Keratinocyte (primary cell): ENCODE data around the gene HMGCLL1. TPM values are rescaled to one million over a fixed set of nuclear protein-coding genes. Genes with fewer than 3 reads are reported as not detected.

Experiments
- DNase-seq: peaks from one replicate; pipeline ENCODE4 v3.0.0-alpha.2; 2011; ENCODE audit warnings: low read depth, missing footprints, low spot score
- FAIRE-seq: peaks from 2 replicates; lab custom pipeline; 2011; peaks lifted over from hg19 to GRCh38; lab: Jason Lieb, UNC
- H2AFZ ChIP-seq: 2 replicates; pipeline ENCODE4 v1.6.0; 2012; ENCODE audit warnings: low read length, control low read depth, inconsistent platforms; ENCODE audit not compliant: control insufficient read depth
- H3K27ac ChIP-seq: 2 replicates; pipeline ENCODE4 v1.5.1; 2011; ENCODE audit warnings: low read length; ENCODE audit not compliant: control insufficient read depth, insufficient read depth
- H3K27me3 ChIP-seq: 3 replicates; pipeline ENCODE4 v1.6.0; 2011; ENCODE audit warnings: low read length; ENCODE audit not compliant: control insufficient read depth, insufficient read depth; ENCODE audit errors: extremely low read depth
- H3K36me3 ChIP-seq, 2 experiments: 2 replicates in 1 of 2; 3 replicates in 1 of 2; pipeline ENCODE4 v1.5.1; 2011; ENCODE audit warnings: low read length in 2 of 2, mild to moderate bottlenecking in 1 of 2; ENCODE audit not compliant: control insufficient read depth in 2 of 2, insufficient read depth in 2 of 2; ENCODE audit errors: extremely low read depth in 1 of 2
- H3K4me1 ChIP-seq: 3 replicates; pipeline ENCODE4 v1.5.1; 2011; ENCODE audit warnings: low read length; ENCODE audit not compliant: control insufficient read depth, insufficient read depth; ENCODE audit errors: extremely low read depth
- H3K4me2 ChIP-seq: 3 replicates; pipeline ENCODE4 v1.6.0; 2011; ENCODE audit warnings: low read depth, low read length; ENCODE audit not compliant: control insufficient read depth, insufficient read depth; ENCODE audit errors: extremely low read depth
- H3K4me3 ChIP-seq, 3 experiments: fragments of 200-600 bp in 1 of 3; sonication (generic) in 1 of 3; 2 replicates in 2 of 3; 3 replicates in 1 of 3; pipeline ENCODE4 v1.5.1; 2011 to 2016; ENCODE audit warnings: low read length in 3 of 3, mild to moderate bottlenecking in 3 of 3, control low read depth in 2 of 3, inconsistent platforms in 1 of 3, low read depth in 1 of 3, mixed read lengths in 1 of 3, mixed run types in 1 of 3, moderate library complexity in 1 of 3; ENCODE audit not compliant: control insufficient read depth in 2 of 3, insufficient read depth in 2 of 3; ENCODE audit errors: extremely low read depth in 1 of 3
- H3K79me2 ChIP-seq: 2 replicates; pipeline ENCODE4 v1.6.0; 2012; ENCODE audit warnings: low read length; ENCODE audit not compliant: control insufficient read depth, insufficient read depth
- H3K9ac ChIP-seq: 3 replicates; pipeline ENCODE4 v1.6.0; 2011; ENCODE audit warnings: low read length; ENCODE audit not compliant: control insufficient read depth, insufficient read depth; ENCODE audit errors: extremely low read depth
- H3K9me1 ChIP-seq: 3 replicates; pipeline ENCODE4 v1.6.0; 2011; ENCODE audit warnings: low read length; ENCODE audit not compliant: control insufficient read depth, insufficient read depth; ENCODE audit errors: extremely low read depth
- H3K9me3 ChIP-seq: 2 replicates; pipeline ENCODE4 v1.5.1; 2012; ENCODE audit warnings: low read depth, low read length; ENCODE audit not compliant: control insufficient read depth
- H4K20me1 ChIP-seq: 3 replicates; pipeline ENCODE4 v1.6.0; 2011; ENCODE audit warnings: low read length; ENCODE audit not compliant: control insufficient read depth, insufficient read depth; ENCODE audit errors: extremely low read depth
- EZH2 ChIP-seq: IDR thresholded peaks from one replicate; pipeline ENCODE4 v1.6.1; 2012; ENCODE audit warnings: inconsistent platforms, mild to moderate bottlenecking, low read length, moderate library complexity
- dilution Hi-C: fragments of 300-500 bp; cut with MboI; formaldehyde crosslinking; loops from one replicate; pipeline ENCODE4 v1.7.0; 2020; ENCODE audit warnings: low sequenced_read_pairs; ENCODE audit not compliant: extremely low pct_ligation_motif_present
- polyA plus RNA-seq, 5 experiments: library from polyadenylated mRNA; depleted of rRNA in 3 of 5; stranded (reverse) in 3 of 5; stranded (forward) in 1 of 5; unstranded in 1 of 5; fragments of >200 nt; gene quantifications; 1 replicate in 1 of 5; 2 replicates in 3 of 5; 3 replicates in 1 of 5; pipeline versions ENCODE4 v1.2.1 to v1.2.3, GENCODE V29; 2011 to 2012; ENCODE audit warnings: missing spikeins in 2 of 5, low read depth in 1 of 5, low replicate concordance in 1 of 5
- TF ChIP-seq, protein P1 (sequence below), 3 experiments: IDR thresholded peaks in 1 of 3; conservative IDR thresholded peaks in 1 of 3; optimal IDR thresholded peaks in 1 of 3; 2 replicates in 2 of 3; 3 replicates in 1 of 3; pipeline versions ENCODE3 to v1.5.1; 2011; ENCODE audit warnings: low read length in 3 of 3, mild to moderate bottlenecking in 3 of 3, moderate library complexity in 2 of 3, control low read depth in 1 of 3, inconsistent platforms in 1 of 3; ENCODE audit not compliant: insufficient read depth in 2 of 3; ENCODE audit errors: extremely low read depth in 1 of 3

HMGCLL1 gene
- polyA plus RNA-seq, 1 donor (not counting 4 experiments of a cell fraction or from before 2014, with no cell fraction given): 0.04 TPM

DNA sequence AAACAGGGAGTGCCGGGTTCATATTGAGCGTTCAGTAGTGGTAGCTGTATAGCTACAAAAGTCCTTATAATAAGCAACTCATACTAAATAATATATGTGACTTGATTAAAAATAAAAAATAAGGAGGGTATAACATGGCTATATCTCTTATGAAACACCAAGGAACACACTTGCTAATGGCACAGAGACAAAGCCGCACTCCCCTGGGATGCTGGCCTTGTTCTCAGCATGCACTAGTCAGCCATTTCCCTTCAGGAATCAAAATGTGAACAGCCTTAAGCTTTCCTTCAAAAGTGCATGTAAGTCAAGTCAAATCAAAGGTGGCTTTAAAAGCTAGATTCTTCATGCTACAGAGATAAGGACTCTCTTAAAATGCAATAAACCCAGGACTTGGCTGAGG lies 9.4 kb downstream of the HMGCLL1 start:
- Histone ChIP-seq H3K4me2 (no peak overlapping the region), H3K79me2 (no peaks in the 10 kb centered on the region), H3K9me1 (no peaks in the 10 kb centered on the region), H3K9ac (no peak overlapping the region), H2AFZ (no peak overlapping the region), H3K27ac (no peak overlapping the region), H3K4me1 (no peaks in the 10 kb centered on the region), H3K9me3 (no peaks in the 10 kb centered on the region), H4K20me1 (no peaks in the 10 kb centered on the region), H3K36me3 (no peaks in the 10 kb centered on the region), H3K27me3 (no peaks in the 10 kb centered on the region), H3K4me3 (no peak overlapping the region)
- no peak for DNase-seq
- no peak for FAIRE-seq
- no peak for TF ChIP-seq EZH2
- dilution Hi-C loops: no loop called here

DNA sequence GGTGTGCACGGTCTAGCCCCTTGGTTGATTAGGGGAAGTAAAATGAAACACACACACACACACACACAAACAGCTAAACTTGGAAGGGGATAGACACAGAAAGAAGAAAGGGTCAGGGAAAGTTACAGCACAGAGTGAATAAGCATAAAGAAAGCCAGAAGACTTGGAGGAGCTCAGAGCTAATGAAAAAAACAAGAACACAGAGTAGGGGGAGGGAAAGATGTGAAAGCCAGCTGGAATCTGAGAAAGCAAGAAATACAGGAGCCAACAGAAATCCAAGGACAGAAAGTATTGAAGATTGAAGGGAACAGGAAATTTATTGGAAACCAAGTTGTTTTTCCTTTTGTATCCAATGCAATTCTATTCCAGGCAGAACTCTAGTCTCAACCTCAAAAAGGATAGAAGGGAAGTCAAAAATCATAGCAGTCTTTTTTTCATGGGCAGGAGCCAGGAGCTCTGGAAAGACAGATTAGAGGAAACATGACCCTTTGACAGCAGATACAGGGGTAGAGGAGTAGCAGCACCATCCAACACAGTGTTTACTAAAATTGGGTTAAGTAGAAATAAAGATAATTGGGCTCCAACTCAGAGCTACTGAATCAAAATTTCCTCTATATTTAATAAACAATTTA lies 10.1 kb downstream of the HMGCLL1 start:
- Histone ChIP-seq H3K79me2 (no peaks in the 10 kb centered on the region), H3K9me1 (no peaks in the 10 kb centered on the region), H3K9me3 (no peaks in the 10 kb centered on the region), H3K4me3 (no peak overlapping the region), H3K4me1 (no peaks in the 10 kb centered on the region), H4K20me1 (no peaks in the 10 kb centered on the region), H3K36me3 (no peaks in the 10 kb centered on the region), H3K9ac (no peak overlapping the region), H3K27me3 (no peaks in the 10 kb centered on the region), H2AFZ (no peak overlapping the region), H3K4me2 (no peak overlapping the region), H3K27ac (no peak overlapping the region)
- DNase-seq (no peak), FAIRE-seq (no peak)
- dilution Hi-C loops: no loop called here
- TF ChIP-seq EZH2: no peak
- TF ChIP-seq, protein P1, sequence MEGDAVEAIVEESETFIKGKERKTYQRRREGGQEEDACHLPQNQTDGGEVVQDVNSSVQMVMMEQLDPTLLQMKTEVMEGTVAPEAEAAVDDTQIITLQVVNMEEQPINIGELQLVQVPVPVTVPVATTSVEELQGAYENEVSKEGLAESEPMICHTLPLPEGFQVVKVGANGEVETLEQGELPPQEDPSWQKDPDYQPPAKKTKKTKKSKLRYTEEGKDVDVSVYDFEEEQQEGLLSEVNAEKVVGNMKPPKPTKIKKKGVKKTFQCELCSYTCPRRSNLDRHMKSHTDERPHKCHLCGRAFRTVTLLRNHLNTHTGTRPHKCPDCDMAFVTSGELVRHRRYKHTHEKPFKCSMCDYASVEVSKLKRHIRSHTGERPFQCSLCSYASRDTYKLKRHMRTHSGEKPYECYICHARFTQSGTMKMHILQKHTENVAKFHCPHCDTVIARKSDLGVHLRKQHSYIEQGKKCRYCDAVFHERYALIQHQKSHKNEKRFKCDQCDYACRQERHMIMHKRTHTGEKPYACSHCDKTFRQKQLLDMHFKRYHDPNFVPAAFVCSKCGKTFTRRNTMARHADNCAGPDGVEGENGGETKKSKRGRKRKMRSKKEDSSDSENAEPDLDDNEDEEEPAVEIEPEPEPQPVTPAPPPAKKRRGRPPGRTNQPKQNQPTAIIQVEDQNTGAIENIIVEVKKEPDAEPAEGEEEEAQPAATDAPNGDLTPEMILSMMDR (optimal IDR thresholded peaks at IDR 0.05 in 1 of 3, IDR thresholded peaks at IDR 0.05 in 1 of 3, conservative IDR thresholded peaks at IDR 0.05 in 1 of 3; ENCODE audit: extremely low read depth in 1 of 3, insufficient read depth in 2 of 3, low read length in 3 of 3): no peak

DNA sequence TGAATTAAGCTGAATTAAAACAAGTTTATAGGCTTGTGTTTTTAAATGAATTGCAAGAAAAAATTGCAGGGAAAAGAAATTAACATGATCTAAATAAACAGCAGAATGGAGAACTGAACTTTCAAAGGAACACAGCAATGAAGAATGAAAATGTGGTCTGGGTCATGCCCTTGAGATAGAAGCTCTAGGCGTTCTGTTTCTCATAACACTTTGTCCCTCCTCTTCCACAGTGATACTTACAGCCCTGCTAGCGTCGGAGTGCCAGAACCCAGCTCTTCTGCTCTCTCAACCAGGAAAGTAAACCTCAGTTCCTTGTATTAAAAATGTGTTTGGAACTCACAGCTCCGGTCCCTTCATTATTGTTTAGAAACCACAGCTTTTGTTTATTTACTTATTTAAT lies 11.4 kb downstream of the HMGCLL1 start:
- no peaks in the 10 kb centered on the region for H3K9me1 ChIP-seq
- dilution Hi-C loops: no loop called here
- no peaks in the 10 kb centered on the region for H4K20me1 ChIP-seq
- DNase-seq (no peak), FAIRE-seq (no peak)
- no peaks in the 10 kb centered on the region for H3K27me3 ChIP-seq
- no peak overlapping the region for H3K9ac ChIP-seq
- no peaks in the 10 kb centered on the region for H3K9me3 ChIP-seq
- H3K79me2 ChIP-seq: no peaks in the 10 kb centered on the region
- H3K27ac ChIP-seq: no peak overlapping the region
- no peaks in the 10 kb centered on the region for H3K36me3 ChIP-seq
- no peak overlapping the region for H3K4me2 ChIP-seq
- H2AFZ ChIP-seq: no peak overlapping the region
- H3K4me1 ChIP-seq: no peaks in the 10 kb centered on the region
- no peak overlapping the region for H3K4me3 ChIP-seq
- TF ChIP-seq, protein P1 (optimal IDR thresholded peaks at IDR 0.05 in 1 of 3, IDR thresholded peaks at IDR 0.05 in 1 of 3, conservative IDR thresholded peaks at IDR 0.05 in 1 of 3; ENCODE audit: extremely low read depth in 1 of 3, insufficient read depth in 2 of 3, low read length in 3 of 3): no peak
- no peak for TF ChIP-seq EZH2
